ENCODE results near the gene CD300LF. TPM values are rescaled to one million over a fixed set of nuclear protein-coding genes. Genes with fewer than 3 reads are reported as not detected.

Gene CD300LF
- total and polyA plus RNA-seq, 9 of the 15 experiments (the other 6 are each of a cell fraction or from before 2014, with no cell fraction given) = not detected

- TF ChIP-seq, protein P1, sequence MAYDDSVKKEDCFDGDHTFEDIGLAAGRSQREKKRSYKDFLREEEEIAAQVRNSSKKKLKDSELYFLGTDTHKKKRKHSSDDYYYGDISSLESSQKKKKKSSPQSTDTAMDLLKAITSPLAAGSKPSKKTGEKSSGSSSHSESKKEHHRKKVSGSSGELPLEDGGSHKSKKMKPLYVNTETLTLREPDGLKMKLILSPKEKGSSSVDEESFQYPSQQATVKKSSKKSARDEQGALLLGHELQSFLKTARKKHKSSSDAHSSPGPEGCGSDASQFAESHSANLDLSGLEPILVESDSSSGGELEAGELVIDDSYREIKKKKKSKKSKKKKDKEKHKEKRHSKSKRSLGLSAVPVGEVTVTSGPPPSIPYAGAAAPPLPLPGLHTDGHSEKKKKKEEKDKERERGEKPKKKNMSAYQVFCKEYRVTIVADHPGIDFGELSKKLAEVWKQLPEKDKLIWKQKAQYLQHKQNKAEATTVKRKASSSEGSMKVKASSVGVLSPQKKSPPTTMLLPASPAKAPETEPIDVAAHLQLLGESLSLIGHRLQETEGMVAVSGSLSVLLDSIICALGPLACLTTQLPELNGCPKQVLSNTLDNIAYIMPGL (CRISPR knock-in tag; IDR thresholded peaks at IDR 0.05) = peak; percentile 84; the same call in 1 of the 2 replicates
- TF ChIP-seq MYC (IDR thresholded peaks at IDR 0.05; ENCODE audit: low read depth, low read length) = 0 out of 2 replicates have a peak, but pooled peaks have one; percentile 36
- TF ChIP-seq MYC (CRISPR knock-in tag; IDR thresholded peaks at IDR 0.05; ENCODE audit: borderline replicate concordance, low read depth) = no peak
- no peak for TF ChIP-seq GMEB1 (CRISPR knock-in tag; IDR thresholded peaks at IDR 0.05)
- TF ChIP-seq, protein P2, sequence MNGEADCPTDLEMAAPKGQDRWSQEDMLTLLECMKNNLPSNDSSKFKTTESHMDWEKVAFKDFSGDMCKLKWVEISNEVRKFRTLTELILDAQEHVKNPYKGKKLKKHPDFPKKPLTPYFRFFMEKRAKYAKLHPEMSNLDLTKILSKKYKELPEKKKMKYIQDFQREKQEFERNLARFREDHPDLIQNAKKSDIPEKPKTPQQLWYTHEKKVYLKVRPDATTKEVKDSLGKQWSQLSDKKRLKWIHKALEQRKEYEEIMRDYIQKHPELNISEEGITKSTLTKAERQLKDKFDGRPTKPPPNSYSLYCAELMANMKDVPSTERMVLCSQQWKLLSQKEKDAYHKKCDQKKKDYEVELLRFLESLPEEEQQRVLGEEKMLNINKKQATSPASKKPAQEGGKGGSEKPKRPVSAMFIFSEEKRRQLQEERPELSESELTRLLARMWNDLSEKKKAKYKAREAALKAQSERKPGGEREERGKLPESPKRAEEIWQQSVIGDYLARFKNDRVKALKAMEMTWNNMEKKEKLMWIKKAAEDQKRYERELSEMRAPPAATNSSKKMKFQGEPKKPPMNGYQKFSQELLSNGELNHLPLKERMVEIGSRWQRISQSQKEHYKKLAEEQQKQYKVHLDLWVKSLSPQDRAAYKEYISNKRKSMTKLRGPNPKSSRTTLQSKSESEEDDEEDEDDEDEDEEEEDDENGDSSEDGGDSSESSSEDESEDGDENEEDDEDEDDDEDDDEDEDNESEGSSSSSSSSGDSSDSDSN (IDR thresholded peaks at IDR 0.05; ENCODE audit: borderline replicate concordance in 1 of 2, low read depth in 2 of 2, low read length in 2 of 2) = peak in 1 of 2 experiments; percentile 75; a peak in 1 of 4 replicates
- peak; percentile 80; the same call in 1 of the 2 replicates for TF ChIP-seq STAG1 (CRISPR knock-in tag; IDR thresholded peaks at IDR 0.05; ENCODE audit: borderline replicate concordance)
- peak; percentile 90; the same call in 1 of the 2 replicates for TF ChIP-seq IRF2 (CRISPR knock-in tag; IDR thresholded peaks at IDR 0.05)
- peak in 1 of 2 experiments; percentile 89; a peak in 2 of 4 replicates for TF ChIP-seq TEAD1 (CRISPR knock-in tag; IDR thresholded peaks at IDR 0.05)
- no peak for TF ChIP-seq TRIM25 (IDR thresholded peaks at IDR 0.05; ENCODE audit: borderline replicate concordance)
- TF ChIP-seq NR1H2 (CRISPR knock-in tag; IDR thresholded peaks at IDR 0.05) = peak; percentile 97; the same call in 1 of the 2 replicates
- TF ChIP-seq ZNF583 (CRISPR knock-in tag; IDR thresholded peaks at IDR 0.05) = peak; percentile 27; the same call in 1 of the 2 replicates
- peak; percentile 12; the same call in 1 of the 2 replicates for TF ChIP-seq JUN (IDR thresholded peaks at IDR 0.05; ENCODE audit: borderline replicate concordance, low read depth, low read length)
- peak; percentile 72; the same call in 1 of the 2 replicates for TF ChIP-seq JUN (CRISPR knock-in tag; IDR thresholded peaks at IDR 0.05; ENCODE audit: borderline replicate concordance)
- peak; percentile 90; the same call in 1 of the 2 replicates for TF ChIP-seq DMBX1 (CRISPR knock-in tag; IDR thresholded peaks at IDR 0.05; ENCODE audit: borderline replicate concordance)
Observed at GRCh38 chr17:74671031-74671771, 41.5 kb downstream of the CD300LF start (continued).

All from K562 (cell line).